ENCODE data around the gene SBF1. TPM values are rescaled to one million over a fixed set of nuclear protein-coding genes. Genes with fewer than 3 reads are reported as not detected.

Gene SBF1
- total RNA-seq, 1 experiment from 2014 or later, result 82.1 TPM

- Mint-ChIP-seq H3K27me3 (ENCODE audit: insufficient read depth, unreplicated experiment) (no peaks in the 10 kb centered on the region), H3K27ac (ENCODE audit: low read depth, unreplicated experiment) (peak overlapping the region; percentile 78), H3K4me3 (ENCODE audit: unreplicated experiment) (peak overlapping the region; percentile 90), H3K4me1 (ENCODE audit: insufficient read depth, unreplicated experiment) (peaks cover 36% of the 10 kb centered on the region), H3K9me3 (ENCODE audit: unreplicated experiment) (no peaks in the 10 kb centered on the region), H3K36me3 (ENCODE audit: insufficient read depth, unreplicated experiment) (peaks cover 19% of the 10 kb centered on the region)
- intact Hi-C loops (cut with micrococcal nuclease), result no loop called here
- no TSS peak for BruUV-seq (replicated peaks)
- ChIA-PET POLR2A (interaction anchor here (0.6 to 1.7 kb wide), 4 partner anchors 35 to 89 kb away, joined by 3 to 8 read pairs (median 4); partner anchors contain the start of genes SCO2 and SYCE3), CTCF (interaction anchor here (0.6 to 0.8 kb wide), 3 partner anchors 20 to 147 kb away, joined by 3 to 4 read pairs (median 4); no protein-coding TSS in a partner anchor)
- no peak for TF ChIP-seq CTCF (IDR thresholded peaks at IDR 0.05; ENCODE audit: unreplicated experiment)
- DNase-seq (ENCODE audit: unreplicated experiment), result no peak
Observed at GRCh38 chr22:50473855-50474671, 772 bp downstream of the SBF1 start.

- Mint-ChIP-seq H3K9me3 (ENCODE audit: unreplicated experiment) (no peaks in the 10 kb centered on the region), H3K4me3 (ENCODE audit: unreplicated experiment) (peak overlapping the region; percentile 90), H3K4me1 (ENCODE audit: insufficient read depth, unreplicated experiment) (peaks cover 36% of the 10 kb centered on the region), H3K36me3 (ENCODE audit: insufficient read depth, unreplicated experiment) (peaks cover 25% of the 10 kb centered on the region), H3K27me3 (ENCODE audit: insufficient read depth, unreplicated experiment) (no peaks in the 10 kb centered on the region), H3K27ac (ENCODE audit: low read depth, unreplicated experiment) (peak overlapping the region; percentile 78)
- peak; percentile 37 for DNase-seq (ENCODE audit: unreplicated experiment)
- no peak for TF ChIP-seq CTCF (IDR thresholded peaks at IDR 0.05; ENCODE audit: unreplicated experiment)
- intact Hi-C loops (cut with micrococcal nuclease), result no loop called here
- ChIA-PET CTCF (interaction anchor here (0.5 to 1.6 kb wide), 8 partner anchors 15 to 218 kb away, joined by 3 to 5 read pairs (median 4); no protein-coding TSS in a partner anchor), POLR2A (interaction anchor here (0.5 to 1.7 kb wide), 3 partner anchors 20 to 68 kb away, joined by 3 to 8 read pairs (median 4); no protein-coding TSS in a partner anchor)
- BruUV-seq (replicated peaks), result no TSS peak
Observed at GRCh38 chr22:50473088-50473487, 1.7 kb downstream of the SBF1 start.

GRCh38 chr22:50471962-50472361 is 2.9 kb downstream of the SBF1 start:
- Mint-ChIP-seq H3K4me3 (ENCODE audit: unreplicated experiment) (no peak overlapping the region), H3K27me3 (ENCODE audit: insufficient read depth, unreplicated experiment) (no peaks in the 10 kb centered on the region), H3K36me3 (ENCODE audit: insufficient read depth, unreplicated experiment) (peaks cover 28% of the 10 kb centered on the region), H3K9me3 (ENCODE audit: unreplicated experiment) (no peaks in the 10 kb centered on the region), H3K27ac (ENCODE audit: low read depth, unreplicated experiment) (no peak overlapping the region), H3K4me1 (ENCODE audit: insufficient read depth, unreplicated experiment) (peaks cover 30% of the 10 kb centered on the region)
- no TSS peak for BruUV-seq (replicated peaks)
- no peak for DNase-seq (ENCODE audit: unreplicated experiment)
- TF ChIP-seq CTCF (IDR thresholded peaks at IDR 0.05; ENCODE audit: unreplicated experiment), result no peak
- ChIA-PET CTCF (interaction anchor here (0.7 to 1.6 kb wide), 3 partner anchors 17 to 149 kb away, joined by 4 to 5 read pairs (median 4); no protein-coding TSS in a partner anchor), POLR2A (no interaction called here)
- intact Hi-C loops (cut with micrococcal nuclease), result no loop called here

- no peak overlapping the region for H3K27ac Mint-ChIP-seq (ENCODE audit: low read depth, unreplicated experiment)
- TF ChIP-seq CTCF (IDR thresholded peaks at IDR 0.05; ENCODE audit: unreplicated experiment), result no peak
- H3K27me3 Mint-ChIP-seq (ENCODE audit: insufficient read depth, unreplicated experiment), result no peaks in the 10 kb centered on the region
- intact Hi-C loops (cut with micrococcal nuclease), result no loop called here
- peaks cover 32% of the 10 kb centered on the region for H3K36me3 Mint-ChIP-seq (ENCODE audit: insufficient read depth, unreplicated experiment)
- POLR2A ChIA-PET, result interaction anchor here (1.9 kb wide), 1 partner anchor 36 kb away, joined by 4 read pairs; the partner anchor contains the start of genes LMF2 and NCAPH2
- H3K4me3 Mint-ChIP-seq (ENCODE audit: unreplicated experiment), result peak overlapping the region; percentile 14
- DNase-seq (ENCODE audit: unreplicated experiment), result no peak
- BruUV-seq (replicated peaks), result no TSS peak
- no peaks in the 10 kb centered on the region for H3K9me3 Mint-ChIP-seq (ENCODE audit: unreplicated experiment)
- peaks cover 24% of the 10 kb centered on the region for H3K4me1 Mint-ChIP-seq (ENCODE audit: insufficient read depth, unreplicated experiment)
- CTCF ChIA-PET, result interaction anchor here (1.0 to 1.6 kb wide), 2 partner anchors 27 to 150 kb away, joined by 3 to 5 read pairs; no protein-coding TSS in a partner anchor
Observed at GRCh38 chr22:50471197-50471847, 3.5 kb downstream of the SBF1 start.
